Osteoblast (primary cell): ENCODE results near the gene TTL. TPM values are rescaled to one million over a fixed set of nuclear protein-coding genes. Genes with fewer than 3 reads are reported as not detected.
"Not testable (repeated sequence)": the region's sequence is repeated elsewhere in the genome, so short reads cannot be mapped to it uniquely, and the experiment has no call there.

Source experiments
- DNase-seq: peaks from one replicate; pipeline ENCODE4 v3.0.0; 2011; ENCODE audit warnings: low spot score, mixed read lengths; ENCODE audit not compliant: insufficient read length; ENCODE audit errors: missing footprints
- H2AFZ ChIP-seq: 2 replicates; pipeline ENCODE4 v1.6.0; 2011; ENCODE audit warnings: mild to moderate bottlenecking, low read length
- H3K27ac ChIP-seq: 2 replicates; pipeline ENCODE4 v1.5.1; 2011; ENCODE audit warnings: mild to moderate bottlenecking, low read depth, low read length, moderate library complexity
- H3K27me3 ChIP-seq: 2 replicates; pipeline ENCODE4 v1.6.0; 2012; ENCODE audit warnings: mild to moderate bottlenecking, control low read depth, inconsistent platforms, low read length, moderate library complexity; ENCODE audit not compliant: insufficient read depth
- H3K36me3 ChIP-seq: 2 replicates; pipeline ENCODE4 v1.5.1; 2011; ENCODE audit warnings: mild to moderate bottlenecking, low read length, control low read depth, moderate library complexity; ENCODE audit not compliant: insufficient read depth
- H3K4me1 ChIP-seq: 2 replicates; pipeline ENCODE4 v1.5.1; 2011; ENCODE audit warnings: mild to moderate bottlenecking, low read length, control low read depth, moderate library complexity; ENCODE audit not compliant: insufficient read depth
- H3K4me2 ChIP-seq: 2 replicates; pipeline ENCODE4 v1.6.0; 2011; ENCODE audit warnings: mild to moderate bottlenecking, low read length; ENCODE audit not compliant: insufficient read depth
- H3K4me3 ChIP-seq: fragments of 200-600 bp; sonication (generic); 3 replicates; pipeline ENCODE4 v1.5.1; 2012; ENCODE audit warnings: mild to moderate bottlenecking, low read length, inconsistent platforms; ENCODE audit not compliant: insufficient read depth
- H3K79me2 ChIP-seq: 2 replicates; pipeline ENCODE4 v1.6.0; 2012; ENCODE audit warnings: mild to moderate bottlenecking, low read length, control low read depth, inconsistent platforms; ENCODE audit not compliant: insufficient read depth
- H3K9me3 ChIP-seq: 2 replicates; pipeline ENCODE4 v1.5.1; 2011; ENCODE audit warnings: low read depth, low read length, control low read depth
- H4K20me1 ChIP-seq: 2 replicates; pipeline ENCODE4 v1.6.0; 2012; ENCODE audit warnings: mild to moderate bottlenecking, low read length, control low read depth; ENCODE audit not compliant: insufficient read depth
- total RNA-seq: library from RNA; depleted of rRNA; stranded (reverse); fragments of >200 nt; gene quantifications from 2 replicates; pipeline ENCODE4 v1.2.3, GENCODE V29; 2012
- TF ChIP-seq, protein P1 (sequence below): IDR thresholded peaks from 2 replicates; pipeline ENCODE4 v1.5.1; 2011; ENCODE audit warnings: mild to moderate bottlenecking, low read depth, low read length, moderate library complexity; ENCODE audit errors: extremely low read depth

TTL gene
- total RNA-seq, 1 donor, result 59.0 TPM

DNA sequence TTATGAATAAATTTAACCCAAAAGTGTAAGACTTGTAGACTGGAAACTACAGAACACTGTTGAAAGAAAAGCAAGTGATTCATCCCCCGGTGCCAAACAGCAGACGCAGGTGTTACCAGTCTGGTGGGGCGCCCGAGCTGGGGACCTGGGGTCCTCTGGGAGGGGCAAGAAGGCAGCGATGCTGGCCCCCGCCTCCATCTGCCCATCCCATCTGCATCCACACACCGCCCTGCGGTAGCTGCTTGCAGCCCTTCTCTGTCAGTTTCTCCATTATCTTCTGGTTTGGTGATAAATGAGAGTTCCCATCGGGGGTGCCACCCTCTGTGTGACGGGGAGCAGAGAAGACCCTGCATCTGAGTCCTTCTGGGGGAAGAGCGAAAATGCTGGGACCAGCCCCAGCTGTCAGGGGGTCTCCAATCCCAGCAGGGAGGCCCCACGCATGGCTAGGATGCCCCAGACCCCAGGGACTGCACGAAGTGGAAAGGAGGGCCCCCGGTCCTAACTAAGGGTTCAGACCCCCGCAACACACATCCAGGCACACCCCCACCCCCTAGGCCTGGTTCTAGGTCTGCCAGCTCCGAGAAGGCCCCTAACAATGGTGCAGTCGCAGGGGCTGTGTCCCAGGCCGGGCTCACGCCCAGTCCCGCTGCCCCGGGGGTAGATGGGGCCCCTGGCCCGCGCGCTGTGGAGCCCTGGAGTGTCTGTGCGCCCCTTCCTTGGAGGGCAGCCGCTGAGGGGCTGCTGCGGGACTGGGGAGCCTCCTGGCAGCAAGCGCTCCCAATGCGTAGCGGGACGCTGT lies 47.8 kb upstream of the TTL start:
- H3K4me2 ChIP-seq, result no peak overlapping the region
- no peak overlapping the region for H3K4me3 ChIP-seq
- H4K20me1 ChIP-seq, result no peaks in the 10 kb centered on the region
- TF ChIP-seq, protein P1, sequence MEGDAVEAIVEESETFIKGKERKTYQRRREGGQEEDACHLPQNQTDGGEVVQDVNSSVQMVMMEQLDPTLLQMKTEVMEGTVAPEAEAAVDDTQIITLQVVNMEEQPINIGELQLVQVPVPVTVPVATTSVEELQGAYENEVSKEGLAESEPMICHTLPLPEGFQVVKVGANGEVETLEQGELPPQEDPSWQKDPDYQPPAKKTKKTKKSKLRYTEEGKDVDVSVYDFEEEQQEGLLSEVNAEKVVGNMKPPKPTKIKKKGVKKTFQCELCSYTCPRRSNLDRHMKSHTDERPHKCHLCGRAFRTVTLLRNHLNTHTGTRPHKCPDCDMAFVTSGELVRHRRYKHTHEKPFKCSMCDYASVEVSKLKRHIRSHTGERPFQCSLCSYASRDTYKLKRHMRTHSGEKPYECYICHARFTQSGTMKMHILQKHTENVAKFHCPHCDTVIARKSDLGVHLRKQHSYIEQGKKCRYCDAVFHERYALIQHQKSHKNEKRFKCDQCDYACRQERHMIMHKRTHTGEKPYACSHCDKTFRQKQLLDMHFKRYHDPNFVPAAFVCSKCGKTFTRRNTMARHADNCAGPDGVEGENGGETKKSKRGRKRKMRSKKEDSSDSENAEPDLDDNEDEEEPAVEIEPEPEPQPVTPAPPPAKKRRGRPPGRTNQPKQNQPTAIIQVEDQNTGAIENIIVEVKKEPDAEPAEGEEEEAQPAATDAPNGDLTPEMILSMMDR, result no peak
- no peak overlapping the region for H2AFZ ChIP-seq
- no peaks in the 10 kb centered on the region for H3K36me3 ChIP-seq
- H3K4me1 ChIP-seq, result no peaks in the 10 kb centered on the region
- peak; percentile 49 for DNase-seq
- no peaks in the 10 kb centered on the region for H3K27me3 ChIP-seq
- H3K9me3 ChIP-seq, result no peaks in the 10 kb centered on the region
- H3K27ac ChIP-seq, result no peak overlapping the region
- peaks cover 14% of the 10 kb centered on the region for H3K79me2 ChIP-seq

DNA sequence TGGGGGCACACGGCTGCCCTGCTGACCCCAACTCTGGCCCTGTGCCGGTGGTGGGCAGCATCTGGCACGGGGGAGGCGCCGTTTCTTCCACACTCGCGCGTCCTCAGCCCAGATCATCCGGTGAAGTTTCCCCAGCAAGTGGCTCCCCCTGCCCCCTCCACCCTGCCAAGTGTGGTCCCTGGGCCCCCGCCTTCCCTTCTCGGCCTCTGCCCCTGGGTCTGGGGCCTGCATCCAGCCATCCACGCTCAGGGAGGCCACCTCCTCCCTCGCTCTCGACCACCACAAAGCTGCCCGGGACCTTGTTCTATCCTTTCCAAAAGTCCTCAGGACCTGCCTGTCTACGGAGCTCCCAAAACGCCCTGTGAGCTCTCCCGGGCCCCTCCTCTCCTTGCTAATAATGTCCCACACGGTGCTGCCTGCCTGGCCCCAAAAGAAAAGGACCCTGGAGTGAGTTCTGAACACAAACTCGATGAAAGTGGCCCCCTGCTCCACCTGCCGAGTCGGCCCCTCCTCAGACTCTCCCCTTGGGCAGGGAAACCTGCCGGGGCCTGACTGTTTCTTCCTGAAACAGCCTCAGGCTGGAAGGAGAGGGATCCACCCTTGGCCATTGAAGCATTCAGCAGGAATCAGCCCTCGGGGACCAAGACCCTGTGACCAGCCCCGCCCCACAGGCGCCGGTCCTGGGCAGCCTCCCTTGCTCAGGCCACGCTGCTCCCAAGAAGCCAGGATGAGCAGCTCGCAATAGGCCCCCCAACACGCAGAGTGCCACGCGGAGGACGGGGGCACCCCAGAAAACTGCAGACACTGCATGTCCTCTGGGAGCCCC lies 46.9 kb upstream of the TTL start:
- H2AFZ ChIP-seq, H3K27me3 ChIP-seq, H3K27ac ChIP-seq, H3K4me3 ChIP-seq, H3K9me3 ChIP-seq, H4K20me1 ChIP-seq, H3K4me1 ChIP-seq, DNase-seq, H3K4me2 ChIP-seq, H3K36me3 ChIP-seq: not testable (repeated sequence)
- peaks cover 12% of the 10 kb centered on the region for H3K79me2 ChIP-seq

DNA sequence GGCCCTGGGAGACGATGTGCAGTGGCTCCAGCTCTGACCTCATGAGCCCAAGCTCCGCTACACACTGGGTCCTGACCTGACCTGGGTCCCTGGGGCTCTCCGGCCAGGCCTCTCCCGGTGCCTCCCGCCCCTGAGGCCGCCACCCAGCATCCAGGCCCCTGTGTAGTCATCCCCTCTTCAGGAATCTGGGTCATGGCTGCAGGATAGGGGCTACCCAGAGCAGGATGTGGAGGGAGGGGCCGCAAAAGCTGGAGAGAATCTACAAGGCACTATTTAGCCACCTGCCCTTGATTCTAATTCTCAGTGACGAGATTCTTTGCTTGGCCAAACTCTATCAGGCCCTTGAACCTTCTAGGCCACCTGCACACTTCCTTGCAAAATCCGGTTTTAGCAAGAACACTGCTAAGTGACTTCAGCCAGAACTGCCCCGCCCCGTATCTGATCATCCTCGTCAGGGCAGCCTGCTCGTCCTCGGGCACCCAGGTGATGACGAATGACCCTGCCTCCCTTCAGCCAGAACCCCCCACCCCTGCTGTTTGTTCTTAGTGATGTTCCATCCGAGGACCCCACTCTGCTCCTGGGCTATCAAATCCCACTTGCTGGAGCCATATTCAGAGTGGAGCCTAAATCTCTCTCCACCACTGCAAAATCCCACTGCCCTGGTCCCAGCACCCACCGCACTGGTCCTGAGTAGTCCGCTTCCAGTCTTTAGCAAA lies 46.1 kb upstream of the TTL start:
- H3K4me3 ChIP-seq, H3K4me2 ChIP-seq, H3K79me2 ChIP-seq, H3K4me1 ChIP-seq, H3K27me3 ChIP-seq, DNase-seq, H3K36me3 ChIP-seq, H4K20me1 ChIP-seq, H3K9me3 ChIP-seq, H3K27ac ChIP-seq, H2AFZ ChIP-seq: not testable (repeated sequence)

DNA sequence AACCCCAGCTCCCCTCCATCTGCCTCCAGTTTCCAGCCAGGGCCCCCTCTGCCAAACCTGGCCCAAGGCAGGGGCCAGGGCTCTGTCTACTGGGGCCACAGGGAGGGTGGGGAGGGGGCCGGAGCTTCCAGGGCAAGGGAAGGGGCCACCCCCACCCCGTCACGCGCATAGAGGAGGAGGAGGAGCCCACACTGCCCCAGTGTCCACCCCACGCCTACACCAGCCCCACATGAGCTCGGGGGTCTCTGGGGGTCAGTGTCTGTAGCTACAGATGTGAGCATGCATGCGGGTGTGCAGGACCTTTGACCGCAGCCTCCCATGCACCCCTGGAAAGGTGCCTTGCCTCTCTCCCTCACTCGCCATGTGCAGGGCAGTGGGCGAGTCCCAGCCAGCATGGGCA lies 45.0 kb upstream of the TTL start:
- not testable (repeated sequence) for DNase-seq, H2AFZ ChIP-seq, H3K9me3 ChIP-seq

DNA sequence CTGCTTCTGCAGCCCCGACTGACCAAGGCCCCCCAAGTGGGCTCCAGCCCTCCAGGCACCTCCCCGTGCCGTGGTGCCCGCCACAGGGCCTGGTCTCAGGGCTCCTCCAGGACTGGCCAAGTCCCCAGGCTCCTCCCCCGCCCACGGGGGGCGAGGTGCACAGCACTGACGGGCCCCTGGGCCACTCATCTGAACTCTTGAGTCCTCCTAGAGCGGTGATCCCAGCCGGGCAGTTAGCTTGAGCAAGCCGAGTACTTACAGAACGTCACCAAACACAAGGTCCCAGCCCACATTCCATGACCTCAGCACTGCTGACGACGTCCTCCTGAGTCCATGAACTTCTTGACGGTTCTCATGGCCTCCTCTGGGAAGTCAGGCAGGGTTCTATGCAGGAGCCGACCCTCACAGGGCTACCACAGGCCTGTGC lies 44.5 kb upstream of the TTL start:
- not testable (repeated sequence) for H3K4me2 ChIP-seq, H4K20me1 ChIP-seq, H3K4me1 ChIP-seq, DNase-seq, H3K36me3 ChIP-seq, H2AFZ ChIP-seq, H3K27me3 ChIP-seq, H3K9me3 ChIP-seq, H3K4me3 ChIP-seq, H3K27ac ChIP-seq, H3K79me2 ChIP-seq

More for the DNA sequence above, 45.0 kb upstream of the TTL start:
- not testable (repeated sequence) for H3K36me3 ChIP-seq, H3K4me1 ChIP-seq, H3K4me2 ChIP-seq, H3K27ac ChIP-seq, H4K20me1 ChIP-seq, H3K27me3 ChIP-seq, H3K79me2 ChIP-seq, H3K4me3 ChIP-seq

DNA sequence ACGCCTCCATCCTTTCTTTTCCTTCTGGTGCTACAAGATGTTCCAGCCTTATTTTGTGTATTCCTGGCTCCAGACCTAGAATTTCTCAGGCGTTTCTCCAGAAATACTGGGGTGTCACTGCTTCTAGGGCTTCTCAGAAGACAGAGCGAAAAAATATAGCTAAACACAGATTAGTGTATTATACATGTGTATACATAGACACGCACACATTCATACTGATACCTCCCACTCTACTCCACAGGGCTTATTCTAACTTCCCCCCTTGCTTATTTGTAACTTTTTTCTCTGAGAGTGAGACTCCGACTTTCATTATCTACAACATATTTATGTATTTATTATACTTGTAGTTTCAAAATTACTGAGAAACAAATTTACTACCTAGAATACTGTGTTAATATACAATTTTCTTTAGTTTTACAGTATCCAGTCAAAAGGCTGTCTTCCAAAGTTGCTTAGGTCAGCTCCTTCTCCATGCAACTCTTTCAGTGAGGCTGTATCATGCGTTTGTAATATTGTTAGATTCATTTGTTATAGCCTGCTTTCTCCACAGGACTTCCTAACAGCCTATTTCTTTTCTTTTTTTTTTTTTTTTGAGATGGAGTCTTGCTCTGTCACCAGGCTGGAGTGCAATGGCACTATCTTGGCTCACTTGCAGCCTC lies 43.2 kb upstream of the TTL start:
- not testable (repeated sequence) for H3K79me2 ChIP-seq, H3K27me3 ChIP-seq, H3K4me2 ChIP-seq, H4K20me1 ChIP-seq, H3K4me1 ChIP-seq, DNase-seq, H3K27ac ChIP-seq, H2AFZ ChIP-seq, H3K9me3 ChIP-seq, H3K36me3 ChIP-seq, H3K4me3 ChIP-seq

DNA sequence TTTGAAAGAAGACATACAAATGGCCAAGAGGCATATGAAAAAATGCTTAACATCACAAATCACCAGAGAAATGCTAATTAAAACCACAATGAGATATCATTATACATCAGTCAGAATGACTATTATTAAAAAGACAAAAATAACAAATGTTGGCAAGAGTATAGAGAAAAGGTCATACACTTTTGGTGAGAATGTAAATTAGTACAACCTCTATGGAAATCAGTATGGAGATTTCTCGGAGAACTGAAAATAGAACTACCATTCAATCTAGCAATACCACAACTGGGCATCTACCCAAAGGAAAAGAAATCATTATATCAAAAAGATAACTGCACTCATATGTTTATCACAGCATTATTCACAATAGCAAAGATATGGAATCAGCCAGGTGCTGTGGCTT lies 37.7 kb upstream of the TTL start:
- not testable (repeated sequence) for H3K27ac ChIP-seq, H3K4me2 ChIP-seq, H3K4me3 ChIP-seq, H4K20me1 ChIP-seq, H3K9me3 ChIP-seq, H3K4me1 ChIP-seq, H2AFZ ChIP-seq, DNase-seq, H3K27me3 ChIP-seq, H3K79me2 ChIP-seq, H3K36me3 ChIP-seq
